ENCODE results near the gene KCNQ5. TPM values are rescaled to one million over a fixed set of nuclear protein-coding genes. Genes with fewer than 3 reads are reported as not detected.

Gene KCNQ5
- total and polyA plus RNA-seq, 2 donors (not counting 1 experiment from before 2014, with no cell fraction given), result 0.74 to 4.6 TPM

DNA sequence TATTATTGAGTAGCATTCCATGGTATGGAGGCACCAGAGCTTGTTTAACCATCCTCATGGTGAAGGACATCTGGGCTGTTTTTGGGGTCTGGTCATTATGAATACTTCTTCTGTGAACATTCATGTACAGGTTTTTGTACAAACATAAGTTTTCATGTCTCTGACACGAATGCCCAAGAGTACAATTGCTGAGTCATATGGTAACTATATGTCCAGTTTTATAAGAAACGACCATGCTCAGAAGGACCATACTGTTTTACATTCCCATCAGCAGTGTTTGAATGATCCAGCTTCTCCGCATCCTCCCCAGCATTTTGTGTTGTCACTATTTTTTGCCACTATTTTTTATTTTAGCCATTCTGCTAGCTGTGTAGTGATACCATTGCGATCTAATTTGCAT is 414.8 kb downstream of the KCNQ5 start:
- H3K4me3 ChIP-seq (replicated peaks in 1 of 4; ENCODE audit: control extremely low read depth in 1 of 4, insufficient read depth in 1 of 4, low read depth in 3 of 4, low read length in 4 of 4), result no peak overlapping the region
- H3K79me2 ChIP-seq (ENCODE audit: control insufficient read depth, insufficient read depth, low read length), result no peaks in the 10 kb centered on the region
- H3K4me1 ChIP-seq (ENCODE audit: control insufficient read depth, extremely low read depth, insufficient read depth, low read length), result peaks cover 2% of the 10 kb centered on the region
- no peak overlapping the region for H3K9ac ChIP-seq (ENCODE audit: insufficient read depth, low read length)
- no peak overlapping the region for H3K27ac ChIP-seq (ENCODE audit: insufficient read depth, low read length)
- DNase-seq (ENCODE audit: low read depth in 2 of 2), result no peak
- TF ChIP-seq, protein P1, sequence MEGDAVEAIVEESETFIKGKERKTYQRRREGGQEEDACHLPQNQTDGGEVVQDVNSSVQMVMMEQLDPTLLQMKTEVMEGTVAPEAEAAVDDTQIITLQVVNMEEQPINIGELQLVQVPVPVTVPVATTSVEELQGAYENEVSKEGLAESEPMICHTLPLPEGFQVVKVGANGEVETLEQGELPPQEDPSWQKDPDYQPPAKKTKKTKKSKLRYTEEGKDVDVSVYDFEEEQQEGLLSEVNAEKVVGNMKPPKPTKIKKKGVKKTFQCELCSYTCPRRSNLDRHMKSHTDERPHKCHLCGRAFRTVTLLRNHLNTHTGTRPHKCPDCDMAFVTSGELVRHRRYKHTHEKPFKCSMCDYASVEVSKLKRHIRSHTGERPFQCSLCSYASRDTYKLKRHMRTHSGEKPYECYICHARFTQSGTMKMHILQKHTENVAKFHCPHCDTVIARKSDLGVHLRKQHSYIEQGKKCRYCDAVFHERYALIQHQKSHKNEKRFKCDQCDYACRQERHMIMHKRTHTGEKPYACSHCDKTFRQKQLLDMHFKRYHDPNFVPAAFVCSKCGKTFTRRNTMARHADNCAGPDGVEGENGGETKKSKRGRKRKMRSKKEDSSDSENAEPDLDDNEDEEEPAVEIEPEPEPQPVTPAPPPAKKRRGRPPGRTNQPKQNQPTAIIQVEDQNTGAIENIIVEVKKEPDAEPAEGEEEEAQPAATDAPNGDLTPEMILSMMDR (conservative IDR thresholded peaks at IDR 0.05 in 1 of 2, IDR thresholded peaks at IDR 0.05 in 1 of 2; ENCODE audit: low read depth in 1 of 2, low read length in 2 of 2), result no peak
- no peak for TF ChIP-seq EZH2 (IDR thresholded peaks at IDR 0.05; ENCODE audit: low read length, missing control alignments)
- no peak overlapping the region for H2AFZ ChIP-seq (ENCODE audit: low read length)
- no peaks in the 10 kb centered on the region for H4K20me1 ChIP-seq (ENCODE audit: control insufficient read depth, extremely low read depth, insufficient read depth, low read length)
- no peaks in the 10 kb centered on the region for H3K9me3 ChIP-seq (ENCODE audit: control insufficient read depth, insufficient read depth, low read depth, low read length)
- H3K4me2 ChIP-seq (ENCODE audit: extremely low read depth, insufficient read depth, low read length), result no peak overlapping the region
- H3K27me3 ChIP-seq (ENCODE audit: control insufficient read depth, insufficient read depth, low read length), result no peaks in the 10 kb centered on the region
- no peaks in the 10 kb centered on the region for H3K36me3 ChIP-seq (ENCODE audit: control insufficient read depth, insufficient read depth, low read length)

DNA sequence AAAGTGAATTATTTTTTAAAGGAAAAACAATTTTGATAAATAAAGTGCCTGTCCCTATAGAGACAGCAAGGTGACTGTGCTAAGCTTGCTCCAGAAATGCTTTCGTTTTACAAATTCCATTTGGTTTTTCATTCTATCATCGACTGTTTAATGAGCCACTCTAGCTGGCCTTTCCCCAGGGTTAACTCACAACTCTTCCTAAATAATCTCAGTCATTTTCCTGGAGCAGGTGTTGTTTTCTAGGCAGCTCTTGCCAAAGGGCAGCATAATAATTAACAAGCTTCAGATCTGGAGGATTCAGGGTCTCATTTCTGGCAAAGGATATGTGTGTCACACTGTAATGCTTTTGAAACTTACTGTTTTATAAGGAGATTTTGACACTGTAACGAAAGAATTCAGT is 419.2 kb downstream of the KCNQ5 start:
- H3K27me3 ChIP-seq (ENCODE audit: control insufficient read depth, insufficient read depth, low read length), result no peaks in the 10 kb centered on the region
- no peak for TF ChIP-seq EZH2 (IDR thresholded peaks at IDR 0.05; ENCODE audit: low read length, missing control alignments)
- TF ChIP-seq, protein P1 (conservative IDR thresholded peaks at IDR 0.05 in 1 of 2, IDR thresholded peaks at IDR 0.05 in 1 of 2; ENCODE audit: low read depth in 1 of 2, low read length in 2 of 2), result no peak
- H4K20me1 ChIP-seq (ENCODE audit: control insufficient read depth, extremely low read depth, insufficient read depth, low read length), result no peaks in the 10 kb centered on the region
- no peaks in the 10 kb centered on the region for H3K4me1 ChIP-seq (ENCODE audit: control insufficient read depth, extremely low read depth, insufficient read depth, low read length)
- H3K9ac ChIP-seq (ENCODE audit: insufficient read depth, low read length), result no peak overlapping the region
- no peaks in the 10 kb centered on the region for H3K36me3 ChIP-seq (ENCODE audit: control insufficient read depth, insufficient read depth, low read length)
- no peaks in the 10 kb centered on the region for H3K79me2 ChIP-seq (ENCODE audit: control insufficient read depth, insufficient read depth, low read length)
- H3K4me3 ChIP-seq (replicated peaks in 1 of 4; ENCODE audit: control extremely low read depth in 1 of 4, insufficient read depth in 1 of 4, low read depth in 3 of 4, low read length in 4 of 4), result no peak overlapping the region
- H3K4me2 ChIP-seq (ENCODE audit: extremely low read depth, insufficient read depth, low read length), result no peak overlapping the region
- H2AFZ ChIP-seq (ENCODE audit: low read length), result no peak overlapping the region
- no peaks in the 10 kb centered on the region for H3K9me3 ChIP-seq (ENCODE audit: control insufficient read depth, insufficient read depth, low read depth, low read length)
- no peak overlapping the region for H3K27ac ChIP-seq (ENCODE audit: insufficient read depth, low read length)
- DNase-seq (ENCODE audit: low read depth in 2 of 2), result no peak

DNA sequence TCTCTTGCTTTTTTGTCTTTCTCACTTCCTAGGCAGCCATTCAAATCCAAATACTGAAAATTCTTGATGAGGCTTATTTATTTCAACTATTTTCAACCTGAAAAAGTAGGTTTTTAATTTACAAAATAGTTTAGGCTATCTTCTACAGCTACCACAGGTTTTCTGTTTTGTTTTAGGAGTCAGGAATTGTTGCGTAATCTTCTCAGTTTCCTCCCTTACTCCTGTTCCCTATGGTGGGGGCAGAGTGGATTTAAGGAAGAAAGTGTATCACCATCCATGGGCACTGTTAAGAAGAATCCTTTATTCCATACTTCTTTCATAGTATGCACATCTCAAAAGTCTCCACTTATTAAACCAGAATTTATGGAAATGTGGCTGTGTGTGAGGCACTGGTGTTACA is 421.0 kb downstream of the KCNQ5 start:
- Histone ChIP-seq H3K27ac (ENCODE audit: insufficient read depth, low read length) (no peak overlapping the region), H3K36me3 (ENCODE audit: control insufficient read depth, insufficient read depth, low read length) (no peaks in the 10 kb centered on the region), H3K9me3 (ENCODE audit: control insufficient read depth, insufficient read depth, low read depth, low read length) (no peaks in the 10 kb centered on the region), H4K20me1 (ENCODE audit: control insufficient read depth, extremely low read depth, insufficient read depth, low read length) (no peaks in the 10 kb centered on the region), H2AFZ (ENCODE audit: low read length) (no peak overlapping the region), H3K9ac (ENCODE audit: insufficient read depth, low read length) (no peak overlapping the region), H3K4me1 (ENCODE audit: control insufficient read depth, extremely low read depth, insufficient read depth, low read length) (no peaks in the 10 kb centered on the region), H3K4me2 (ENCODE audit: extremely low read depth, insufficient read depth, low read length) (no peak overlapping the region), H3K4me3 (replicated peaks in 1 of 4; ENCODE audit: control extremely low read depth in 1 of 4, insufficient read depth in 1 of 4, low read depth in 3 of 4, low read length in 4 of 4) (no peak overlapping the region), H3K79me2 (ENCODE audit: control insufficient read depth, insufficient read depth, low read length) (no peaks in the 10 kb centered on the region), H3K27me3 (ENCODE audit: control insufficient read depth, insufficient read depth, low read length) (no peaks in the 10 kb centered on the region)
- DNase-seq (ENCODE audit: low read depth in 2 of 2), result no peak
- TF ChIP-seq, protein P1 (conservative IDR thresholded peaks at IDR 0.05 in 1 of 2, IDR thresholded peaks at IDR 0.05 in 1 of 2; ENCODE audit: low read depth in 1 of 2, low read length in 2 of 2), result no peak
- no peak for TF ChIP-seq EZH2 (IDR thresholded peaks at IDR 0.05; ENCODE audit: low read length, missing control alignments)
